ENCODE measurements around the gene MAP2. TPM values are rescaled to one million over a fixed set of nuclear protein-coding genes. Genes with fewer than 3 reads are reported as not detected.

The MAP2 gene
- total RNA-seq, 2 experiments from 2014 or later = 0.16 to 0.20 TPM

- no peak for DNase-seq
- CTCF ChIA-PET = no interaction called here
- intact Hi-C loops (cut with DNase I, micrococcal nuclease) = no loop called here
- H3K9me3 ChIP-seq (ENCODE audit: control insufficient read depth in 1 of 2, insufficient read depth in 1 of 2, low read length in 2 of 2) = no peaks in the 10 kb centered on the region
- H3K4me1 Mint-ChIP-seq (ENCODE audit: low read depth) = no peaks in the 10 kb centered on the region
- no peak overlapping the region for H3K4me3 ChIP-seq (ENCODE audit: low read length)
- no peaks in the 10 kb centered on the region for H3K27me3 ChIP-seq (ENCODE audit: control insufficient read depth in 1 of 2, insufficient read depth in 2 of 2, low read length in 2 of 2)
- TF ChIP-seq, protein P1, sequence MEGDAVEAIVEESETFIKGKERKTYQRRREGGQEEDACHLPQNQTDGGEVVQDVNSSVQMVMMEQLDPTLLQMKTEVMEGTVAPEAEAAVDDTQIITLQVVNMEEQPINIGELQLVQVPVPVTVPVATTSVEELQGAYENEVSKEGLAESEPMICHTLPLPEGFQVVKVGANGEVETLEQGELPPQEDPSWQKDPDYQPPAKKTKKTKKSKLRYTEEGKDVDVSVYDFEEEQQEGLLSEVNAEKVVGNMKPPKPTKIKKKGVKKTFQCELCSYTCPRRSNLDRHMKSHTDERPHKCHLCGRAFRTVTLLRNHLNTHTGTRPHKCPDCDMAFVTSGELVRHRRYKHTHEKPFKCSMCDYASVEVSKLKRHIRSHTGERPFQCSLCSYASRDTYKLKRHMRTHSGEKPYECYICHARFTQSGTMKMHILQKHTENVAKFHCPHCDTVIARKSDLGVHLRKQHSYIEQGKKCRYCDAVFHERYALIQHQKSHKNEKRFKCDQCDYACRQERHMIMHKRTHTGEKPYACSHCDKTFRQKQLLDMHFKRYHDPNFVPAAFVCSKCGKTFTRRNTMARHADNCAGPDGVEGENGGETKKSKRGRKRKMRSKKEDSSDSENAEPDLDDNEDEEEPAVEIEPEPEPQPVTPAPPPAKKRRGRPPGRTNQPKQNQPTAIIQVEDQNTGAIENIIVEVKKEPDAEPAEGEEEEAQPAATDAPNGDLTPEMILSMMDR (IDR thresholded peaks at IDR 0.05) = no peak
- POLR2A ChIA-PET = no interaction called here
- H3K36me3 ChIP-seq (ENCODE audit: insufficient read depth, low read length) = no peaks in the 10 kb centered on the region
- H3K27ac Mint-ChIP-seq = no peak overlapping the region
- no peaks in the 10 kb centered on the region for H3K27me3 Mint-ChIP-seq
- no peaks in the 10 kb centered on the region for H3K36me3 Mint-ChIP-seq (ENCODE audit: low read depth)
- no peaks in the 10 kb centered on the region for H3K9me3 Mint-ChIP-seq
- no peak for ATAC-seq (ENCODE audit: poor library complexity)
- H3K4me3 Mint-ChIP-seq = no peak overlapping the region
- no peaks in the 10 kb centered on the region for H3K4me1 ChIP-seq (ENCODE audit: insufficient read depth, low read length)
- no peak overlapping the region for H3K27ac ChIP-seq (ENCODE audit: low read depth in 1 of 2, low read length in 2 of 2)
These were observed 28.2 kb upstream of the MAP2 start for GRCh38 chr2:209395652-209396051.

DNA sequence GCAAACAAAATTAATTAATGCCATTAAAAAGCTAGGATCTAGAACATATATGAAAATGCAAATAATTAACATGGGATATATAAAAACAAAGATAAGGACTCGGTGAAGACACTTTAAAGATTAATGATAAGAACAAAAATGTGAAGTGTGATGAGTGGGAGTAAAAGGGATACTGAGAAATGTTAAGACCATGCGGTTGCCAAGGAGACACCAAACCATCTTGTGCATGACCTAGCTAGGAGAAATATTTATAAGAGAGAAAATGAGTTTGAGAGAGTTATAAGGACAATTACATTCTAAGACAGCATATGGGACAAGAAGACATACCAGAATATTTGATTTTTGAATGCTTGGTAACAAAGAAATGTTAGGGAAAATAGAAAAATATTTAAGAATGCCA lies 25.4 kb upstream of the MAP2 start:
- ChIA-PET POLR2A (no interaction called here), CTCF (interaction anchor here (0.6 kb wide), 1 partner anchor 244 kb away, joined by 3 read pairs; no protein-coding TSS in a partner anchor)

GRCh38 chr2:209401788-209402187 lies 22.1 kb upstream of the MAP2 start:
- DNase-seq (no peak), ATAC-seq (ENCODE audit: poor library complexity) (no peak)
- TF ChIP-seq, protein P1 (IDR thresholded peaks at IDR 0.05) = no peak
- Mint-ChIP-seq H3K9me3 (no peaks in the 10 kb centered on the region), H3K27me3 (no peaks in the 10 kb centered on the region), H3K27ac (no peak overlapping the region), H3K4me3 (no peak overlapping the region), H3K36me3 (ENCODE audit: low read depth) (no peaks in the 10 kb centered on the region), H3K4me1 (ENCODE audit: low read depth) (no peaks in the 10 kb centered on the region)
- intact Hi-C loops (cut with DNase I, micrococcal nuclease) = no loop called here
- Histone ChIP-seq H3K27me3 (ENCODE audit: control insufficient read depth in 1 of 2, insufficient read depth in 2 of 2, low read length in 2 of 2) (no peaks in the 10 kb centered on the region), H3K36me3 (ENCODE audit: insufficient read depth, low read length) (no peaks in the 10 kb centered on the region), H3K9me3 (ENCODE audit: control insufficient read depth in 1 of 2, insufficient read depth in 1 of 2, low read length in 2 of 2) (no peaks in the 10 kb centered on the region), H3K4me1 (ENCODE audit: insufficient read depth, low read length) (no peaks in the 10 kb centered on the region), H3K4me3 (ENCODE audit: low read length) (no peak overlapping the region), H3K27ac (ENCODE audit: low read depth in 1 of 2, low read length in 2 of 2) (no peak overlapping the region)
- ChIA-PET POLR2A (no interaction called here), CTCF (no interaction called here)

More for the DNA sequence above, 25.4 kb upstream of the MAP2 start:
- Mint-ChIP-seq H3K27ac (no peak overlapping the region), H3K4me1 (ENCODE audit: low read depth) (no peaks in the 10 kb centered on the region), H3K36me3 (ENCODE audit: low read depth) (no peaks in the 10 kb centered on the region), H3K27me3 (no peaks in the 10 kb centered on the region), H3K9me3 (no peaks in the 10 kb centered on the region), H3K4me3 (no peak overlapping the region)
- Histone ChIP-seq H3K36me3 (ENCODE audit: insufficient read depth, low read length) (no peaks in the 10 kb centered on the region), H3K4me1 (ENCODE audit: insufficient read depth, low read length) (no peaks in the 10 kb centered on the region), H3K27ac (ENCODE audit: low read depth in 1 of 2, low read length in 2 of 2) (no peak overlapping the region), H3K4me3 (ENCODE audit: low read length) (no peak overlapping the region), H3K9me3 (ENCODE audit: control insufficient read depth in 1 of 2, insufficient read depth in 1 of 2, low read length in 2 of 2) (no peaks in the 10 kb centered on the region), H3K27me3 (ENCODE audit: control insufficient read depth in 1 of 2, insufficient read depth in 2 of 2, low read length in 2 of 2) (no peaks in the 10 kb centered on the region)
- ATAC-seq (ENCODE audit: poor library complexity) = no peak
- intact Hi-C loops (cut with DNase I, micrococcal nuclease) = no loop called here
- TF ChIP-seq, protein P1 (IDR thresholded peaks at IDR 0.05) = no peak
- DNase-seq = no peak

Data from CD4-positive, alpha-beta T cell (primary cell).